Stimulated activated CD4-positive, alpha-beta T cell treated with anti-CD3 and anti-CD28 coated beads, Interleukin-1b, Interleukin-23, amount 100 ng/mL, for 1 hour (primary cell): ENCODE measurements around the gene FBXO27.
"Not testable (repeated sequence)": the region's sequence is repeated elsewhere in the genome, so short reads cannot be mapped to it uniquely, and the experiment has no call there.

ENCODE experiments used
- DNase-seq, 2 donors: peaks; one replicate each; pipeline ENCODE4 v3.0.0-alpha.2; 2020; ENCODE audit warnings: low read depth in 2 of 2

FBXO27 gene

GRCh38 chr19:38988627-38989026 lies 43.7 kb downstream of the FBXO27 start:
- DNase-seq, result not testable (repeated sequence)

GRCh38 chr19:38987745-38988144 lies 44.6 kb downstream of the FBXO27 start:
- not testable (repeated sequence) for DNase-seq

GRCh38 chr19:38985262-38985661 lies 47.1 kb downstream of the FBXO27 start:
- DNase-seq, result no peak

DNA sequence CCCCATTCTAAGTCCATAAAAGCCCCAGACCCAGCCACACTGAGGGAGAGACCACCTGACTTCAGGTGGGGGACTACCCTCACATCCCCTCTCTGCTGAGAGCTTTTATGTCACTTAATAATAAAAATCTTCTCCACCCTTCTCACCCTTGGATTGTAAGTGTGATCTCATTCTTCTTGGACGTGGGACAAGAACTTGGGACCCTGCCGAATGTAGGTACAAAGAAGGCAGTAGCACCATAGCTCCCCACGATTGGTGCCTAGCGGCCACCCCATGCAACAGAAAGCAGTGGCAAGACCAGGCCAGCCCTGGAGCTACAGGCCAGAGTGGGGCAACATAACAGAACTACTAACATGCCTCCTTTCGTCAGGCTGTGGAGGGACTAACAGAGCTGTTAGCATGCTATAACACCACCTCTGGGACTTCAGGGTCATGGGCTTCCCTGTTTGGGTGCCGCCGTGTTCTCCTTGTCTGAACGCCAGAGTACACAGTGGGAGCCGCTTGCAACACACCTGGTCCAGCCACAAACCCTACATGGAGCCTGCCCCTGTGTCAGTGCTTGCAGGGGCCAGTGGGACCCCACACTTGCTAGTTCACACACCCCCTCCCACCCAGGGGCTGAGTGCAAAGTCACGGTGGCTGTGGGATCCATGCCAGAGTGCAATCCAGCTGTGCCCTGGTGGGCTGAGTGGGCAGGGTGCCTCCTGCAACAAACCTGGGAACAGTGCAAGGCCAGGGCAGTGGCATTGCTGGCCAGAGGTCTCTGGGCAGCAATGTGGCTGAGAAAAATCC lies 51.6 kb downstream of the FBXO27 start:
- no peak for DNase-seq

- no peak for DNase-seq
Measured at GRCh38 chr19:38979812-38980211, 52.5 kb downstream of the FBXO27 start.

GRCh38 chr19:38978326-38978689 lies 54.0 kb downstream of the FBXO27 start:
- DNase-seq, result no peak

DNA sequence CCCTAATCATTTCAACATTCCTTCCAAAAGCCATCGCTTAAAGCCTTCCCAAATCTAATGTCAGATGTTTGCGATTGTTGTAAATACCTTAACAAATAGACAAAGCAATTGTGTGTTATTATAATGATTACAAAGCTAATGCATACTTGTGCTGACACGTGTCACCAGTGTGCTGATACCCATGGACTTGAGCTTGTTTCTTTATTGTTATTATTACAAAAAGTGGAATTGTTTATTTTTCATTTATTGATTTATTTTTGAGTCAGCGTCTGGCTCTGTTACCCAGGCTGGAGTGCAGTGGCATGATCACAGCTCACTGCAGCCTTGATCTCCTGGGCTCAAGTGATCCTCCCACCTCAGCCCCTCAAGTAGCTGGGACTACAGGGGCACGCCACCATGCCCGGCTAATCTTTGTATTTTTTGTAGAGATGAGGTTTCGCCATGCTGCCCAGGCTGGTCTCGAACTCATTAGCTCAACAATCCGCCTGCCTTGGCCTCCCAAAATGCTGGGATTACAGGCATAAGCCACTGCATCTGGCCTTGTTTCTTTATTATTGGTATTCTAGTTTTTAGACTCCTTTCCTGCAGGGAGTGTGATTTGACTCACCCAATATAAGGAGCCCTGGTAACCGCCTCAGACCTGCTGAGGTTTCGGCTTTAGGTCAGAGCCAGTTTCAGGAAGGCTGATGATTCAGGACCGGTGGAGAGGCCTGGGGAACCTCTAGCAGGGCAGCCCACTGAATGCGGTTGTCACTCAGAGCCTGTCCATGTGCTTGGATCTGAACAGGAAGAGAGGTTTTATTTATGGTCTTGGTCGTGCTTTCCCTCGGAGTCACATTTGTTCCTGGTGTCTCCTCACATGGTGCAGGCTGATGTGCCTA lies 54.7 kb downstream of the FBXO27 start:
- DNase-seq, result no peak

DNA sequence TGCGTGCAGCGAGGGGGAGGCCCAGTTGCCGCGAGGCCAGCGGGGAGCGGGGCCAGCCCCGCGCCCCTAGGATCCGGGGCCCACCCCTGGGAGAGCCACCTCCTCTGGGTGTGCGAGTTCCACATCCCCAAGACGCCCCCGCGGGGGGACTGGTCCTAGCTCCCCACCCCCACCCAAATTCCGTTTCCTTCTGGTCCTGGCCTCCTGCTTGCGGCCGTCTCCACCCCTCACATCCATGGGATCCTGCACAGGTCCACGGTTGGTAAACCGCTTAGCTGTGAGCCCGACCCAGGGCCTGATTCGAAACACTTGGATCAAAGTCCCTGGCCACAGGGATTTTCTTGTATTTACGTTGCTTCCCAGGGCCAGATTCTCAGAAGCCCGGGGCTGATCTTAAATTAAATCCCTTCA lies 56.5 kb downstream of the FBXO27 start:
- no peak for DNase-seq

GRCh38 chr19:38975214-38975860 lies 57.0 kb downstream of the FBXO27 start, which contains the start of gene FBXO17:
Gene FBXO17, minus strand, starts transcription at chr19:38975742. Its CDS starts 25,423 bp downstream, at chr19:38950319.
- DNase-seq, result no peak

DNA sequence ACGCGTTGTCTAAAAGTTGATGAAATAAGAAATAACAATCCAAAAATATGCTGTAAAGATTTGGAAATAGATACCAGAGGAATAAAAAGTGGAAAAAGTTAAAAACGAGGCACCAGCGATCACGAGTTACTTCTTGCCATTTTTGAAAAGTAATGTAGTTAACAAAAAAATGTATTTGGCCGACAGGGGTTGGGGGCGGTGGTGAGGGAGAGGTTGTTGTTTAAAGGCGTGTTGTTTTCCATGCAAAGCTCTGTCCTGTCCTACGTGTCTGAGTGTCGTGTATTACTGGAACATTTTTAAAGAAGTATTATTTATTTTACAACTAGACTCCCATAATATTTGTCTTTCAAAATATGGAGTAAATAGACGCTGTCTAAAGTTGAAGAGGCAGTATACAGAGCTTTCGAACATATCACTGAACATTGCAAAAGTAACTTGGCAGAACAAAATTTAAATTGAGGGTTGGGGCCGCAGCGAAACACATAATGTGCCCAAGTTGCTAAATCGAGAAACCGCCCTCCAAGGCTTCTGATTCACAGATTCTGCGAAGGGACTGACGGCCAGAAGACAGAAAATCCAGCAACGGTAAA lies 57.6 kb downstream of the FBXO27 start:
- DNase-seq, result no peak
